ENCODE measurements around the gene LRRN3. TPM values are rescaled to one million over a fixed set of nuclear protein-coding genes. Genes with fewer than 3 reads are reported as not detected.

LRRN3 gene
- polyA plus RNA-seq, 2 of the 4 experiments (the other 2 are of a cell fraction): 0.05 to 0.06 TPM

- TF ChIP-seq CHD4 (IDR thresholded peaks at IDR 0.05; ENCODE audit: borderline replicate concordance) (no peak), PBX3 (IDR thresholded peaks at IDR 0.05) (no peak), EP300 (IDR thresholded peaks at IDR 0.05) (no peak), SMC3 (IDR thresholded peaks at IDR 0.05) (no peak), RNF2 (IDR thresholded peaks at IDR 0.05; ENCODE audit: borderline replicate concordance, low read depth) (no peak), RAD21 (conservative IDR thresholded peaks at IDR 0.05 in 1 of 2, IDR thresholded peaks at IDR 0.05 in 1 of 2) (no peak), FOSB (CRISPR knock-in tag; IDR thresholded peaks at IDR 0.05) (no peak), ZC3H11A (IDR thresholded peaks at IDR 0.05) (no peak), MAZ (IDR thresholded peaks at IDR 0.05; ENCODE audit: borderline replicate concordance, low read depth, low read length) (no peak), TFCP2L1 (CRISPR knock-in tag; IDR thresholded peaks at IDR 0.05) (no peak), FOSL2 (IDR thresholded peaks at IDR 0.05) (no peak), FOSL2 (CRISPR knock-in tag; IDR thresholded peaks at IDR 0.05) (no peak), RCOR1 (IDR thresholded peaks at IDR 0.05; ENCODE audit: low read depth, low read length) (no peak), PHF8 (IDR thresholded peaks at IDR 0.05; ENCODE audit: borderline replicate concordance, low read depth) (no peak), RFX5 (IDR thresholded peaks at IDR 0.05) (no peak), HES2 (IDR thresholded peaks at IDR 0.05) (no peak), ZFP36 (IDR thresholded peaks at IDR 0.05; ENCODE audit: borderline replicate concordance, partially characterized antibody) (no peak), MAFK (IDR thresholded peaks at IDR 0.05; ENCODE audit: partially characterized antibody) (no peak)
- POLR2A ChIA-PET: no interaction called here
- no peak for ATAC-seq
- CTCF ChIA-PET: no interaction called here
- Histone ChIP-seq H3K4me1 (peaks cover 28% of the 10 kb centered on the region; the same call in 2 of the 3 replicates), H3K4me3 (no peak overlapping the region), H3K9me3 (no peaks in the 10 kb centered on the region), H3K27ac (no peak overlapping the region), H3K4me2 (no peak overlapping the region)
- FAIRE-seq: no peak
- 76% methylated on average over 1 of the region's 1 CpG for WGBS (ENCODE audit: missing lambda C conversion rate)
- no peak for DNase-seq (ENCODE audit: low read depth in 1 of 2, low spot score in 1 of 2)
Observed at GRCh38 chr7:111094419-111094818, 3.5 kb downstream of the LRRN3 start.

- ATAC-seq (no peak), DNase-seq (ENCODE audit: low read depth in 1 of 2, low spot score in 1 of 2) (no peak), FAIRE-seq (no peak)
- Histone ChIP-seq H3K9me3 (no peaks in the 10 kb centered on the region), H3K4me3 (no peak overlapping the region), H3K27ac (no peak overlapping the region), H3K4me1 (peaks cover 26% of the 10 kb centered on the region; the same call in 2 of the 3 replicates), H3K4me2 (no peak overlapping the region)
- ChIA-PET POLR2A (no interaction called here), CTCF (no interaction called here)
- TF ChIP-seq NPAS2 (CRISPR knock-in tag; IDR thresholded peaks at IDR 0.05; ENCODE audit: borderline replicate concordance): no peak
- TF ChIP-seq MAFK (IDR thresholded peaks at IDR 0.05; ENCODE audit: partially characterized antibody): no peak
- TF ChIP-seq BCL3 (IDR thresholded peaks at IDR 0.05): no peak
- TF ChIP-seq BHLHE40 (IDR thresholded peaks at IDR 0.05; ENCODE audit: low read depth, low read length): no peak
- no peak for TF ChIP-seq ZC3H11A (IDR thresholded peaks at IDR 0.05)
- no peak for TF ChIP-seq RCOR1 (IDR thresholded peaks at IDR 0.05; ENCODE audit: low read depth, low read length)
- no peak for TF ChIP-seq HEYL (CRISPR knock-in tag; IDR thresholded peaks at IDR 0.05)
- no peak for TF ChIP-seq SREBF2 (IDR thresholded peaks at IDR 0.05)
- TF ChIP-seq MAZ (IDR thresholded peaks at IDR 0.05; ENCODE audit: borderline replicate concordance, low read depth, low read length): no peak
- no peak for TF ChIP-seq JUN (IDR thresholded peaks at IDR 0.05)
- no peak for TF ChIP-seq EHF (CRISPR knock-in tag; IDR thresholded peaks at IDR 0.05)
- WGBS (ENCODE audit: missing lambda C conversion rate): 87% methylated on average over 3 of the region's 3 CpGs
Observed at GRCh38 chr7:111096997-111097396, 6.1 kb downstream of the LRRN3 start.
